ENCODE data around the gene ASXL2.

DNA sequence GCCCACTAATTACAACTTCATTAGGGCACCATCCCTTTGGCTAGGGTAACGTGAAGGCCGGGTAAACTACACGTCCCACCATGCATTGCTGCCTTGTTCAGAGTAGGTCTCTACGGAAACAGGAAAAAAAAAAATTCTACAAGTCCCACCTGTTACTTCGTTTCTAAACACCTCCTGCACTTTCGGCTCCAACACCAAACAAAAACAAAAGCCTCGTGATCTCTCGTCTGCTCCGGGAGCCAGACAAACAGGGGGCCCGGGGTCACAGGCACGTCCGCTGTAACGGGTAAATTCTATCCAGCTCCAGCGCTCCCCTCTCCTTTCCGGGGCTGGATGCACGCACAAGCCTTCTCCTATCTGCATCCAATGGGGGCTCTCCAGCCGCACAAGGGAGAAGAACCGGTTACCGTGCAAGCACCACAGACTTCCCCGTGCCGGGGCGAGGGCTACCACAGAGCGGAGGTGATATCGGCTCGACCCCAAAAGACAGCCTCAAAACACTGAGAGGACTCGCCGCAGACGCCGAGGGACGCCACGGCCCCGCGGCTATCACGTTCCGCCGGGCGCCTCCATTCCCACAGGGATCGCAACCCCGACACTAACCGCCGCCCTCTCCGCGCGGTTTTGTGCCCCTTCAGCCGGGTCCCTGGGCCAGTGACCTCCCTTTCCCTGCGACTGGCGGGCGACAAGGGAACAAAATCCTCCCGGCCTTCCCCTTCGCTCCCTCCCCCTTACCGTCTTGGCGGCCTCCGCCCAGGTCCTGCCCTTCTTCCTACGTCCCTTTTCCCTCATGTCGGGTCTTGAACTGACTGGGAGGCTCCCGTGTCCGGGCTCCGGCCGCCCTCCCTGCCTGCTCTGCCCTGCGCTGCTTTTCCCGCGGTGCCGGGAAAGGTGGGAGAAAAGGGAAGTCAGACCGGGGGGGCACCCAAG, 591 bp downstream of the ASXL2 start:
- TF ChIP-seq EP300 (IDR thresholded peaks at IDR 0.05), result no peak
- TF ChIP-seq, protein P1, sequence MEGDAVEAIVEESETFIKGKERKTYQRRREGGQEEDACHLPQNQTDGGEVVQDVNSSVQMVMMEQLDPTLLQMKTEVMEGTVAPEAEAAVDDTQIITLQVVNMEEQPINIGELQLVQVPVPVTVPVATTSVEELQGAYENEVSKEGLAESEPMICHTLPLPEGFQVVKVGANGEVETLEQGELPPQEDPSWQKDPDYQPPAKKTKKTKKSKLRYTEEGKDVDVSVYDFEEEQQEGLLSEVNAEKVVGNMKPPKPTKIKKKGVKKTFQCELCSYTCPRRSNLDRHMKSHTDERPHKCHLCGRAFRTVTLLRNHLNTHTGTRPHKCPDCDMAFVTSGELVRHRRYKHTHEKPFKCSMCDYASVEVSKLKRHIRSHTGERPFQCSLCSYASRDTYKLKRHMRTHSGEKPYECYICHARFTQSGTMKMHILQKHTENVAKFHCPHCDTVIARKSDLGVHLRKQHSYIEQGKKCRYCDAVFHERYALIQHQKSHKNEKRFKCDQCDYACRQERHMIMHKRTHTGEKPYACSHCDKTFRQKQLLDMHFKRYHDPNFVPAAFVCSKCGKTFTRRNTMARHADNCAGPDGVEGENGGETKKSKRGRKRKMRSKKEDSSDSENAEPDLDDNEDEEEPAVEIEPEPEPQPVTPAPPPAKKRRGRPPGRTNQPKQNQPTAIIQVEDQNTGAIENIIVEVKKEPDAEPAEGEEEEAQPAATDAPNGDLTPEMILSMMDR (IDR thresholded peaks at IDR 0.05), result no peak

All from gastroesophageal sphincter (tissue), 3 donors.